Smooth muscle cell (in vitro differentiated cells): ENCODE results near the gene DDB1. TPM values are rescaled to one million over a fixed set of nuclear protein-coding genes. Genes with fewer than 3 reads are reported as not detected.

Experiments used
- DNase-seq: peaks from one replicate; lab custom pipeline; 2025; ENCODE audit not compliant: unreplicated experiment; lab: John Stamatoyannopoulos, UW
- H2AFZ ChIP-seq: fragments of 200-600 bp; sonication (generic); 2 replicates; pipeline ENCODE4 v1.6.0; 2016; ENCODE audit warnings: antibody characterized with exemption, low read depth, mild to moderate bottlenecking
- H3F3A ChIP-seq: fragments of 200-600 bp; sonication (generic); 2 replicates; pipeline ENCODE4 v1.6.0; 2017; ENCODE audit warnings: antibody characterized with exemption, low read depth
- H3K27ac ChIP-seq: fragments of 200-600 bp; sonication (generic); 2 replicates; pipeline ENCODE4 v1.5.1; 2016; ENCODE audit warnings: low read depth, mild to moderate bottlenecking
- H3K27me3 ChIP-seq: fragments of 200-600 bp; sonication (generic); 2 replicates; pipeline ENCODE4 v1.6.1; 2016; ENCODE audit warnings: low read depth, mild to moderate bottlenecking
- H3K36me3 ChIP-seq: fragments of 200-600 bp; sonication (generic); 2 replicates; pipeline ENCODE4 v1.5.1; 2016; ENCODE audit warnings: low read depth
- H3K4me1 ChIP-seq: fragments of 200-600 bp; sonication (generic); 2 replicates; pipeline ENCODE4 v1.5.1; 2016; ENCODE audit warnings: low read depth
- H3K4me2 ChIP-seq: fragments of 200-600 bp; sonication (generic); 2 replicates; pipeline ENCODE4 v1.6.0; 2016; ENCODE audit warnings: mild to moderate bottlenecking
- H3K4me3 ChIP-seq: fragments of 200-600 bp; sonication (generic); 2 replicates; pipeline ENCODE4 v1.5.1; 2016; ENCODE audit warnings: mild to moderate bottlenecking
- H3K79me2 ChIP-seq: fragments of 200-600 bp; sonication (generic); 2 replicates; pipeline ENCODE4 v1.6.0; 2016; ENCODE audit warnings: low read depth, mild to moderate bottlenecking
- H3K9ac ChIP-seq: fragments of 200-600 bp; sonication (generic); 2 replicates; pipeline ENCODE4 v1.6.0; 2016; ENCODE audit warnings: low read depth
- H3K9me3 ChIP-seq: fragments of 200-600 bp; sonication (generic); replicated peaks from 2 replicates; pipeline ENCODE4 v1.5.1; 2016; ENCODE audit warnings: low read depth
- H4K20me1 ChIP-seq: fragments of 200-600 bp; sonication (generic); 2 replicates; pipeline ENCODE4 v1.6.0; 2016; ENCODE audit warnings: low read depth
- WGBS: methylation state at CpG from one replicate; pipeline ENCODE4 v1.1.7; 2016; ENCODE audit warnings: low lambda C conversion rate; 5-methylcytosine and 5-hydroxymethylcytosine counted together
- polyA plus RNA-seq: library from polyadenylated mRNA; unstranded; fragments of >200 nt; fragmentation: Nextera tagmentation; extraction: Ambion mirVana; gene quantifications from 2 replicates; pipeline ENCODE4 v1.2.1, GENCODE V29; 2016
- total RNA-seq: library from RNA; depleted of rRNA; stranded (reverse); fragments of >200 nt; gene quantifications from 2 replicates; pipeline ENCODE4 v1.2.3, GENCODE V29; 2014
- TF ChIP-seq, protein P1 (sequence below): fragments of 200-600 bp; sonication (generic); IDR thresholded peaks from 2 replicates; pipeline ENCODE4 v1.5.1; 2017; ENCODE audit warnings: borderline replicate concordance, mild to moderate bottlenecking, antibody characterized with exemption; ENCODE audit not compliant: insufficient read depth, poor library complexity, severe bottlenecking

Gene DDB1
- total and polyA plus RNA-seq, 2 experiments from 2014 or later = 143 to 150 TPM

DNA sequence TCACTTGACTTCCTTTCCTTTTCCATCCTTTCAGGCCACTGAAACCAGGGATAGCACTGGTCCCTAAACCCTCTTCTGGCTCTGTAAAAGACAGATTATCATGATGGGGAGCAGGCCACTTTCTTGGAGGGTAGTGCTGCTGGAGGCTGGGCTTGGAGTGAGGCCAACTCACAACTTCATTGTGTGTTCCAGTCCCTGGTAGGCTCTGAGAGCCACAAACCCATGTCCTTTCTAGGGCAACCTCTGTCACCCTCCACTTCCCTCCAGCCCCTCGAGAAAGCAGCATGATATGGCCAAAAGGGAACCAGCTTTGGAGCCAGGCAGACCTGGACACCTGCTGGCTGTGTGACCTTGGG is 2.4 kb upstream of the DDB1 start:
- no peak for DNase-seq
- Histone ChIP-seq H3K4me3 (no peak overlapping the region), H3K27me3 (no peaks in the 10 kb centered on the region), H3K4me2 (no peak overlapping the region), H3K9ac (no peak overlapping the region), H3K79me2 (peaks cover 26% of the 10 kb centered on the region), H3K36me3 (no peaks in the 10 kb centered on the region), H3K9me3 (no peaks in the 10 kb centered on the region), H3K27ac (no peak overlapping the region), H4K20me1 (peaks cover 18% of the 10 kb centered on the region), H2AFZ (no peak overlapping the region), H3K4me1 (peaks cover 21% of the 10 kb centered on the region), H3F3A (no peaks in the 10 kb centered on the region)
- WGBS = 100% methylated on average over 1 of the region's 1 CpG
- TF ChIP-seq, protein P1, sequence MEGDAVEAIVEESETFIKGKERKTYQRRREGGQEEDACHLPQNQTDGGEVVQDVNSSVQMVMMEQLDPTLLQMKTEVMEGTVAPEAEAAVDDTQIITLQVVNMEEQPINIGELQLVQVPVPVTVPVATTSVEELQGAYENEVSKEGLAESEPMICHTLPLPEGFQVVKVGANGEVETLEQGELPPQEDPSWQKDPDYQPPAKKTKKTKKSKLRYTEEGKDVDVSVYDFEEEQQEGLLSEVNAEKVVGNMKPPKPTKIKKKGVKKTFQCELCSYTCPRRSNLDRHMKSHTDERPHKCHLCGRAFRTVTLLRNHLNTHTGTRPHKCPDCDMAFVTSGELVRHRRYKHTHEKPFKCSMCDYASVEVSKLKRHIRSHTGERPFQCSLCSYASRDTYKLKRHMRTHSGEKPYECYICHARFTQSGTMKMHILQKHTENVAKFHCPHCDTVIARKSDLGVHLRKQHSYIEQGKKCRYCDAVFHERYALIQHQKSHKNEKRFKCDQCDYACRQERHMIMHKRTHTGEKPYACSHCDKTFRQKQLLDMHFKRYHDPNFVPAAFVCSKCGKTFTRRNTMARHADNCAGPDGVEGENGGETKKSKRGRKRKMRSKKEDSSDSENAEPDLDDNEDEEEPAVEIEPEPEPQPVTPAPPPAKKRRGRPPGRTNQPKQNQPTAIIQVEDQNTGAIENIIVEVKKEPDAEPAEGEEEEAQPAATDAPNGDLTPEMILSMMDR = no peak

DNA sequence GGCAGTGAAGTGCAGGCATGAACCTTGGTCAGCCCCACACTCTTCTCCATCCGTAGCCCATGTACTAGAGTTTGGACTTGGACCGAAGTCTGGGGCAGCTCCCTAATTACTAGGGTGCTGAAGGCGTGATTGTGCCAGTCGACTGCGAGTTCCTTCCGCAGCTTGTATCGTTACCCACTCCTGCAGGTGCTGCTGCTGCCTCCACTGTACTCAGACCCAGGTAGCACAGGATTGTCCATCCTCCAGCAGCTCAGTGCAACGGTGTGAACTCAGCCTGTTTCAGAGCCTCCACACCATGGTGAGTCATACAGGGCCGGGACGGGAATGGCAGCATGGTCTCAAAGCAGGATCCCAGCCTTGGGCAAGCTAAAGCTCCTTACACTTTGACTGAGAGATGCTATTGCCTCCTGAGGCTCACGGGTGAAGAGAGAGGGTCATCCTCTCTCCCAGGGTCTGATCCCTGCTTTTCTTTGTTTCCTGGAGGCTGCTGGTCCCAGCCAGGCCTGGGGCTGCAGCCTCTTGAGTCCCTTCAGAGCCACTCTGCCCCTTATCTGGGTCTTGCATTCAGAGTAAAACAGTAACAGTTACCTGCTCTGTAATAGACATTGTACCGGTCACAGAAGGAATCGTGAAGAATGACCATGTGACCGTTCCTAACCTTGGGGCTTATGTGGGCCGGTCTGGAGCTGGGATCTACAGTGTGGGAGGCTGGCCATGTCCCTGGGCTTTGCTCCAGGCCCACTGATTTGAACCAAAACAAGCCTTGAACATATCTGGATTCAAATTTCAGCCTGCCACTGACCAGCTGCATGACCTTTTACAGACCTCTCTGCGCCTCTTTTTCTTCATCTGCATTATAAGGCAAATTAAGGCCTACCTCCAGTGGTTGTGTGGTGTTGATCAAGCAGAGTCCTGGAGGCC is 1.8 kb upstream of the DDB1 start:
- H3K4me1 ChIP-seq = peaks cover 21% of the 10 kb centered on the region
- TF ChIP-seq, protein P1 = no peak
- H3K4me2 ChIP-seq = no peak overlapping the region
- no peak overlapping the region for H3K27ac ChIP-seq
- no peak for DNase-seq
- H3K27me3 ChIP-seq = no peaks in the 10 kb centered on the region
- no peaks in the 10 kb centered on the region for H3F3A ChIP-seq
- no peak overlapping the region for H3K4me3 ChIP-seq
- 82% methylated on average over 16 of the region's 16 CpGs for WGBS
- H3K36me3 ChIP-seq = no peaks in the 10 kb centered on the region
- H3K9ac ChIP-seq = no peak overlapping the region
- H3K79me2 ChIP-seq = peaks cover 32% of the 10 kb centered on the region
- no peak overlapping the region for H2AFZ ChIP-seq
- H4K20me1 ChIP-seq = peaks cover 24% of the 10 kb centered on the region
- no peaks in the 10 kb centered on the region for H3K9me3 ChIP-seq

DNA sequence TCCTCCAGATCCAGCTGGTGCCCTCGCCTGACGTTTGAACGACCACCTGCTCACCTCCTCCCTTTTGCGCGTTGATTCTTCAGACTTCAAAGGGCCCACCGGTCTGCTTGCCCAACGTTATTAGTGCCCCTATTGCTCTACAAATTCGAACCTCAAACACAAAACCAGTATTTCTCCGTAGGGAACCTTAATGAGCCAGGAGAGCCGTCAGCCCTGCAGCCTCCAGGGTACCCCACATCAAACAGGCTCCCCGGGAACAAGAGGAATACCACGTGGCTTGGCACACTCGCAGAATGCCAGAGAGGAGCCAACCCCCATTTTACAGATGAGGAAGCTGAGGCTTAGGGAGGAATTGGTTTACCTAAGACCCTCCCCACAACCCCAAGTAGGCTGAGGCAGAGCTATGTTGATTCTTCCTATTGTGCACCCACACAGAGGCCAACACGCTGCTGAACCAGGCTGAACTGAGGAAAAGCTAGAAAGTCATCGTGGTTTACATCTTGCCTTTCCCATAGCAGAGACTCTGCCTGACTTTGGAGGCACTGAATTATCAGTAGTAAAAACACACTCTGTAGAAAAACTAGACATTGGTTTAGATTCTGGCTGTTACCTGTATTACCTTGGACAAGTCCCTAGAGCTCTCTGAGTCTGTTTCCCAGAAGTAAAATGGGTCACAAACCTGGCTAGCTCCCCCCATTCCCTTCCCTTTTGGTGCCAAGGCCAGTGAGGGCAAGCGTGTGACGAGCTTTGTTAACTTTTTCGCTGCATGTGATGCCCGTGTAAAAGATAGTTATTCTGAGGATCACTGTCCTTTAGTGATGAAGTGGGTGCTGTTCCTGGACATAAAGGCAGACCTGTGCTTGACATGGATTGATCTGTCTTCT is 887 bp upstream of the DDB1 start:
- Histone ChIP-seq H3F3A (no peaks in the 10 kb centered on the region), H2AFZ (peak overlapping the region; percentile 86), H3K4me1 (peaks cover 21% of the 10 kb centered on the region), H3K4me2 (peak overlapping the region; percentile 88), H3K9me3 (no peaks in the 10 kb centered on the region), H3K4me3 (peak overlapping the region; percentile 90), H3K27ac (peak overlapping the region; percentile 81), H4K20me1 (peaks cover 33% of the 10 kb centered on the region), H3K36me3 (no peaks in the 10 kb centered on the region), H3K27me3 (no peaks in the 10 kb centered on the region), H3K9ac (peak overlapping the region; percentile 97), H3K79me2 (peaks cover 41% of the 10 kb centered on the region)
- TF ChIP-seq, protein P1 = no peak
- 38% methylated on average over 19 of the region's 19 CpGs for WGBS
- DNase-seq = no peak
